Karpas-422 (cell line): ENCODE data around the gene KCNC3. TPM values are rescaled to one million over a fixed set of nuclear protein-coding genes. Genes with fewer than 3 reads are reported as not detected.

Experiments
- DNase-seq: peaks from one replicate; pipeline ENCODE4 v3.0.0-alpha.2; 2015
- H2AFZ ChIP-seq: fragments of 200-600 bp; sonication (generic); 2 replicates; pipeline ENCODE4 v1.6.1; 2014; ENCODE audit warnings: antibody characterized with exemption, low read length, mixed read lengths
- H3K27ac ChIP-seq: fragments of 200-600 bp; sonication (generic); 2 replicates; pipeline ENCODE4 v1.5.1; 2014; ENCODE audit warnings: mild to moderate bottlenecking, low read length, moderate library complexity
- H3K27me3 ChIP-seq: fragments of 200-600 bp; sonication (generic); 2 replicates; pipeline ENCODE4 v1.6.1; 2014; ENCODE audit warnings: low read length, mixed read lengths
- H3K36me3 ChIP-seq: fragments of 200-600 bp; sonication (generic); 2 replicates; pipeline ENCODE4 v1.6.1; 2014; ENCODE audit warnings: low read length, mixed read lengths; ENCODE audit not compliant: insufficient read depth
- H3K4me1 ChIP-seq: fragments of 200-600 bp; sonication (generic); 2 replicates; pipeline ENCODE4 v1.6.1; 2014; ENCODE audit warnings: mild to moderate bottlenecking, low read length, mixed read lengths
- H3K4me2 ChIP-seq: fragments of 200-600 bp; sonication (generic); 2 replicates; pipeline ENCODE4 v1.6.1; 2014; ENCODE audit warnings: low read length, low read depth, mild to moderate bottlenecking; ENCODE audit not compliant: poor library complexity, severe bottlenecking
- H3K4me3 ChIP-seq: fragments of 200-600 bp; sonication (generic); 2 replicates; pipeline ENCODE4 v1.5.1; 2014; ENCODE audit warnings: mild to moderate bottlenecking, antibody characterized with exemption, low read length, mixed read lengths
- H3K79me2 ChIP-seq: fragments of 200-600 bp; sonication (generic); 2 replicates; pipeline ENCODE4 v1.6.1; 2014; ENCODE audit warnings: mild to moderate bottlenecking, low read length, mixed read lengths
- H3K9ac ChIP-seq: fragments of 200-600 bp; sonication (generic); 2 replicates; pipeline ENCODE4 v1.6.0; 2014; ENCODE audit warnings: low read length
- H3K9me2 ChIP-seq: fragments of 200-600 bp; sonication (generic), shearing (Covaris generic); replicated peaks from 2 replicates; pipeline ENCODE4 v1.6.0; 2014; ENCODE audit warnings: mild to moderate bottlenecking, low read length, moderate library complexity; ENCODE audit not compliant: insufficient read depth
- H3K9me3 ChIP-seq: fragments of 300-700, 200-600 bp; sonication (generic); 2 replicates; pipeline ENCODE4 v1.6.1; 2014; ENCODE audit warnings: low read length, mixed read lengths
- H4K20me1 ChIP-seq: fragments of 200-600 bp; sonication (generic); 2 replicates; pipeline ENCODE4 v1.6.1; 2014; ENCODE audit warnings: mild to moderate bottlenecking, antibody characterized with exemption, low read length, low read depth; ENCODE audit not compliant: insufficient read depth
- total RNA-seq: library from RNA; depleted of rRNA; stranded (reverse); fragments of >200 nt; shearing (Covaris generic); gene quantifications from 2 replicates; pipeline ENCODE4 v1.2.3, GENCODE V29; 2014; ENCODE audit warnings: low replicate concordance

KCNC3 gene
- total RNA-seq, 1 experiment from 2014 or later, result 10.8 TPM

GRCh38 chr19:50314724-50315708, 14.2 kb downstream of the KCNC3 start:
- Histone ChIP-seq H3K9ac (no peak overlapping the region), H3K4me2 (no peak overlapping the region), H3K9me3 (no peaks in the 10 kb centered on the region), H3K36me3 (0 out of 2 replicates have a peak, but pooled peaks cover 3% of the 10 kb centered on the region), H3K4me1 (peaks cover 20% of the 10 kb centered on the region), H3K4me3 (no peak overlapping the region), H3K27me3 (no peaks in the 10 kb centered on the region), H3K9me2 (no peaks in the 10 kb centered on the region), H4K20me1 (peaks cover 8% of the 10 kb centered on the region; the same call in 1 of the 2 replicates), H3K79me2 (no peaks in the 10 kb centered on the region), H3K27ac (no peak overlapping the region), H2AFZ (no peak overlapping the region)
- DNase-seq, result no peak

- peak; percentile 69 for DNase-seq
- Histone ChIP-seq H3K4me1 (peaks cover 20% of the 10 kb centered on the region), H3K79me2 (no peaks in the 10 kb centered on the region), H4K20me1 (peaks cover 8% of the 10 kb centered on the region; the same call in 1 of the 2 replicates), H3K4me3 (no peak overlapping the region), H3K9me2 (no peaks in the 10 kb centered on the region), H3K27me3 (no peaks in the 10 kb centered on the region), H3K36me3 (0 out of 2 replicates have a peak, but pooled peaks cover 3% of the 10 kb centered on the region), H2AFZ (no peak overlapping the region), H3K9me3 (no peaks in the 10 kb centered on the region), H3K9ac (no peak overlapping the region), H3K27ac (no peak overlapping the region), H3K4me2 (no peak overlapping the region)
These were observed 15.2 kb downstream of the KCNC3 start for GRCh38 chr19:50313812-50314536.

GRCh38 chr19:50312967-50313811, 16.0 kb downstream of the KCNC3 start:
- Histone ChIP-seq H3K4me2 (no peak overlapping the region), H3K79me2 (no peaks in the 10 kb centered on the region), H3K27me3 (no peaks in the 10 kb centered on the region), H2AFZ (no peak overlapping the region), H3K4me1 (peaks cover 20% of the 10 kb centered on the region), H3K9ac (no peak overlapping the region), H3K36me3 (no peaks in the 10 kb centered on the region), H3K4me3 (no peak overlapping the region), H3K27ac (no peak overlapping the region), H3K9me2 (no peaks in the 10 kb centered on the region), H4K20me1 (peaks cover 8% of the 10 kb centered on the region; the same call in 1 of the 2 replicates), H3K9me3 (no peaks in the 10 kb centered on the region)
- no peak for DNase-seq

GRCh38 chr19:50311723-50312635, 17.2 kb downstream of the KCNC3 start:
- Histone ChIP-seq H3K9me3 (no peaks in the 10 kb centered on the region), H4K20me1 (peaks cover 8% of the 10 kb centered on the region; the same call in 1 of the 2 replicates), H3K79me2 (no peaks in the 10 kb centered on the region), H3K9ac (no peak overlapping the region), H3K4me3 (no peak overlapping the region), H3K4me2 (no peak overlapping the region), H3K9me2 (no peaks in the 10 kb centered on the region), H3K4me1 (peaks cover 20% of the 10 kb centered on the region), H3K27me3 (no peaks in the 10 kb centered on the region), H2AFZ (no peak overlapping the region), H3K27ac (no peak overlapping the region), H3K36me3 (no peaks in the 10 kb centered on the region)
- DNase-seq, result peak; percentile 79

- H3K4me3 ChIP-seq, result no peak overlapping the region
- no peaks in the 10 kb centered on the region for H3K79me2 ChIP-seq
- H3K9me3 ChIP-seq, result no peaks in the 10 kb centered on the region
- no peak overlapping the region for H2AFZ ChIP-seq
- DNase-seq, result no peak
- peaks cover 16% of the 10 kb centered on the region for H3K4me1 ChIP-seq
- H3K9me2 ChIP-seq, result no peaks in the 10 kb centered on the region
- no peaks in the 10 kb centered on the region for H3K27me3 ChIP-seq
- no peaks in the 10 kb centered on the region for H3K36me3 ChIP-seq
- H3K9ac ChIP-seq, result no peak overlapping the region
- H4K20me1 ChIP-seq, result peaks cover 8% of the 10 kb centered on the region; the same call in 1 of the 2 replicates
- H3K27ac ChIP-seq, result no peak overlapping the region
- no peak overlapping the region for H3K4me2 ChIP-seq
These were observed 18.3 kb downstream of the KCNC3 start for GRCh38 chr19:50310759-50311465.

GRCh38 chr19:50309396-50310125, 19.6 kb downstream of the KCNC3 start:
- no peak for DNase-seq
- Histone ChIP-seq H3K4me1 (peaks cover 8% of the 10 kb centered on the region; the same call in 1 of the 2 replicates), H3K27ac (no peak overlapping the region), H3K79me2 (no peaks in the 10 kb centered on the region), H3K4me3 (no peak overlapping the region), H3K9me3 (no peaks in the 10 kb centered on the region), H2AFZ (no peak overlapping the region), H3K9ac (no peak overlapping the region), H3K9me2 (no peaks in the 10 kb centered on the region), H4K20me1 (peaks cover 8% of the 10 kb centered on the region; the same call in 1 of the 2 replicates), H3K27me3 (no peaks in the 10 kb centered on the region), H3K4me2 (no peak overlapping the region), H3K36me3 (no peaks in the 10 kb centered on the region)
